ENCODE measurements around the gene SSC5D.

SSC5D gene

DNA sequence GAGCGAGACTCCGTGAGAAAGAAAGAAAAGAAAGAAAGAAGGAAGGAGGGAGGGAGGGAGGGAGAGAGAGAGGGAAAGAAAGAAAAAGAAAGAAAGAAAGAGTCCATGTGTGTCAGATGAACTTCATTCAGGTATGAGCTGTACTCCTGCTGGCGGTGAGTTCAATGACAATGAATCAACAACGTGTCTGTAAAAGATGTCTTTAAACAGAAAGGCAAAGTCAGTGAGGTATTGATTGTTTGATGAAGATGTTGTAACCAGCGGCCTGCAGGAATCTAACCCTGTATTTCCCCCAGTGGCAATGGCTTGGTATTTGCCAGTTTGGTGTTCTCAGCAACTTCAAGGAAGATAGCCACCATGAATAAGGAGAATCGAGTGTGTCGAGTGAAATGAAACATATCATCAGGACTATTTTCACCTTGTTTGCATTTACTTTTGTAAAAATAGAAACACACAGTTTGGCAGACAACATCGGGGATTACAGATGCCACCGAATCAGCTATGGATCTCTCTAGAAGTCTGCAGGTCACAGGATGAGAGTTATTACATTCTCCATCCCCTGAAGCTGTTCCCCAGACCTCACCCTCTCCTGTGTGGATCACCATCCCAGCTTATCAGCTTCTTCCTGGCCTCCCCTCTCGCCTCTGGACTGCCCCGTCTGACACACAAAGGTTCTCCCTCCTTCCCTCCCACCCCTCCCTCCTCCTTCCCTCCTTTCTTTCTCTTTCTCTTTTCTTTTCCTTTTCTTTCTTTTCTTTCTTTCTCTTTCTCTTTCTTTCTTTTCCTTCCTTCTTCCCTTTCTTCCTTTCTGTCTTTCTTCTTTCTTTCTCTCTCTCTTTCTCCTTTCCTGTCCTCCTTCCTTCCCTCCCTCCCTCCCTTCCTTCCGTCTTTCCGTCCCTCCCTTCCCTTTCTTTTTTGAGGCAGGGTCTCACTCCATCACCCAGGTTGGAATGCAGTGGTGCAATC is 65.3 kb downstream of the SSC5D start:
- Mint-ChIP-seq H3K4me3 (no peak overlapping the region), H3K9me3 (no peaks in the 10 kb centered on the region), H3K27ac (peak overlapping the region; percentile 9), H3K36me3 (no peaks in the 10 kb centered on the region), H3K4me1 (no peaks in the 10 kb centered on the region)
- ATAC-seq (no peak), DNase-seq (ENCODE audit: low spot score in 2 of 2) (no peak)

DNA sequence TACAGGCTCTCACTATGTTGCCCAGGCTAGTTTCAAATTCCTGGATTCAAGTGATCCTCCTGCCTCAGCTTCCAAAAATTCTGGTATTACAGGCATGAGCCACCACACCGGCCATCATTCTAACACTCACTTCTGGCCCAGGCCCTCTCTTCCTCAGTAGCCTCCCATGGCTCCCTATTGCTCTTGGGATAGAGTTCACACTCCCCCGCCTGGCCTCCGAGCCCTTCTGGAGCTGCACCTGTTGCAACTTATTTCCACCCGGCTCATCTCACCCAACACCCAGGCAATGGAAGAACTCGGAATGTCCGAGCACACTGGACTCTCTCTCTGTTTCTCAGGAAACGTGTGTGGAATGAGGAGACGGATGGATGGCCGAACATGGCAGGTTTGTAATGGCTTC is 66.1 kb downstream of the SSC5D start:
- DNase-seq (ENCODE audit: low spot score in 2 of 2) (no peak), ATAC-seq (no peak)
- Mint-ChIP-seq H3K9me3 (no peaks in the 10 kb centered on the region), H3K27ac (peak overlapping the region; percentile 9), H3K4me3 (no peak overlapping the region), H3K36me3 (no peaks in the 10 kb centered on the region), H3K4me1 (no peaks in the 10 kb centered on the region)

DNA sequence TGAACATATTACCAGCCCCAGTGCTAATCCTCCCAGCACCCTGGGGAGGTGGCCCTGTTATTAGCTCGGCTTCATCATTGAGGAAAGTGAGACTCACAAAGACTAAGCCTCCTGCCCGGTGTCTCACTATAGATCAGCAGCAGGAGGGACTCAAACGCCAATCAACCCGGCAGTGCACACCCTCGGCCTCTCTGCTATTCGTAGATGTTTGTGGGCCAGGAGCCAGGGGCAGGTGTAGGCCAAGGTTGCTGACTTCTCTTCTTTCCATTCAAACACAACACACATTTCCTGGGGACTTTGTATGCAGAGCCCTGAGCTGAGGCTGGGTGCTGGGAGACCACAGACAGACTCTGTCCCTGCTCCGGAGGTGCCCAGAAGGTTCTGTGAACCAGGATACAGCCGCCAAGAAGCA is 66.5 kb downstream of the SSC5D start:
- Mint-ChIP-seq H3K4me3 (no peak overlapping the region), H3K27ac (no peak overlapping the region), H3K4me1 (no peaks in the 10 kb centered on the region), H3K36me3 (no peaks in the 10 kb centered on the region), H3K9me3 (no peaks in the 10 kb centered on the region)
- no peak for ATAC-seq
- DNase-seq (ENCODE audit: low spot score in 2 of 2), result no peak

DNA sequence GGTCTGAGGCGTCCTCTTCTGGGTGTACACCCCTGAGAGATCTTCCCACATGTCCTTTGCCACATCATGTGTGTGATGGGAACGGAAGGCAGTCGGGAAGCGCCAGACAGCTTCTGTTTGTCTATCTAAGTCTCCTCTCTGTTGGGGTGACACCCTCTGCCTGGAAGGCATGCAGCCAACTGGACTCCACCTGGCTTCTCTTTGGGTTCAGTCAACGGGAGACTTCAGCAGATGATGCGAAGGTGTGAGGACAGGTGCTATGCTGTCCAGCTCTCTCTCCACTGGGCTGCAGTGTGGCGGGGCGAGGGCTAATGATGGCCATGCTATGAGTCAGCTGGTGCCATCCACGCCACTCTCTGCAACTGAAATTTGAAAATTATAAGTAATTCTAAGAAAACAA is 71.4 kb downstream of the SSC5D start:
- H3K4me1 Mint-ChIP-seq, result peaks cover 5% of the 10 kb centered on the region
- H3K36me3 Mint-ChIP-seq, result no peaks in the 10 kb centered on the region
- no peaks in the 10 kb centered on the region for H3K9me3 Mint-ChIP-seq
- DNase-seq (ENCODE audit: low spot score in 2 of 2), result no peak
- no peak overlapping the region for H3K27ac Mint-ChIP-seq
- no peak overlapping the region for H3K4me3 Mint-ChIP-seq
- no peak for ATAC-seq

DNA sequence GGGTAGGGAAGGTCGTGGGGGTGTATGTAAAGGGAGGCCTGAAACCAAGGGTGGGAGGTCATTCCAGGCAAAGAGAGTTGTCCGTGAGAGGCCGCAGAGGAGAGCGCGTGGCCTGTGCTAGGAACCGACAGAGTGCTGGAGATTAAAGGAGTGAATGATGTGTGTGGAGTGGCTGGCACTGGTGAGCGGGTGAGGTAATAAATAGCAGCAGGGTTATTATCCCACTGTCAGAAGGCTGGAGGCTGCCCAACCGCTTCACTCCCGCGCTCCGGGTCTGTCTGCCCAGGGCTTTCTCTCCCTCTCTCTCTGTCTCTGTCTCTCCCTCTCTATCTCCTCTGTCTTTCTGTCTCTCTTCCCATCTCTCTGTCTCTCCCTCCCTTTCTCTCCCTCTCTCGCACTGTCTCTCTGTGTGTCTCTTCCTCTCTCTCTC is 75.0 kb downstream of the SSC5D start:
- Mint-ChIP-seq H3K4me3 (no peak overlapping the region), H3K4me1 (peaks cover 5% of the 10 kb centered on the region), H3K27ac (no peak overlapping the region), H3K36me3 (no peaks in the 10 kb centered on the region), H3K9me3 (no peaks in the 10 kb centered on the region)
- DNase-seq (ENCODE audit: low spot score in 2 of 2) (no peak), ATAC-seq (no peak)

DNA sequence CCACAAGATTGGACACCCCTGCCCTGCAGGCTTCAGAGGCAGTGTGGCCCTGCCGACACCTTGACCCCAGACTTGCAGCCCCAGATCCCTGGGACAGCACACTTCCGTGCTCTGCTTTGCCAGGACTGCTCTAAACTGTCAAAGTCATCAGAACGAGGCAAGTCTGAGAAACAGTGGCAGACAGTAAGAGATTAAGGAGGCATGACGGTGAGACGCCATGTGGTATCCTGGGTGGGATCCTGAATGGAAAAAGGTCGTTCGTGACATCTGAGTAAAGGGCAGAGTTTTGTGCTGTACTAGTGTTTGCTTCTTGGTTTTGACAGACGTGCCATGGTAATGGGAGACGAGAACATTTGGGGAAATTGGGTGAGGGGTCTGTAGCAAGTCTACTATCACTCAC is 78.6 kb downstream of the SSC5D start:
- Mint-ChIP-seq H3K4me1 (no peaks in the 10 kb centered on the region), H3K27ac (no peak overlapping the region), H3K4me3 (no peak overlapping the region), H3K9me3 (no peaks in the 10 kb centered on the region), H3K36me3 (no peaks in the 10 kb centered on the region)
- no peak for DNase-seq (ENCODE audit: low spot score in 2 of 2)
- ATAC-seq, result no peak

DNA sequence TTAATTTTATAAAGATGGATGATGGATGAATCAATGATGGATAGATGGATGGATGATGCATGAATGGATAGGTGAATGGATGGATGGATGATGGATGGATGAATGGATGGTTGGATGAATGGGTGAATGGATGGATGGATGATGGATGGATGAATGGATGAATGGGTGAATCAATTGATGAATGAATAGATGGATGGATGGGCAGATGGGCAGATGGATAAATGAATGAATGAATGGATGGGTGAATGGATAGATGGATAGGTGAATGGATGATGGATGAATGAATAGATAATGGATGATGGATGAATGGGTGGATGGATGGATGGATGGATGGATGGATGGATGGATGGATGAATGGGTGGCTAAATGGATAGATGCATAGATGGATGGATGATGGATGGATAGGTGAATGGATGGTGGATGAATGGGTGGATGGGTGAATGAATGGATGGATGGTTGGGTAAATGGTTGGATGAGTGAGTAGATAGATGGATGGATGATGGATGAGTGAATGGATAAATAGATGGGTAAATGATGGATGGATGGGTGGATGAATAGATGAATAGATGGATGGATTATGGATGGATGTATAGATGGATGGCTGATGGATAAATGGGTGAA is 79.6 kb downstream of the SSC5D start:
- no peaks in the 10 kb centered on the region for H3K36me3 Mint-ChIP-seq
- no peak overlapping the region for H3K4me3 Mint-ChIP-seq
- DNase-seq (ENCODE audit: low spot score in 2 of 2), result no peak
- no peaks in the 10 kb centered on the region for H3K4me1 Mint-ChIP-seq
- no peaks in the 10 kb centered on the region for H3K9me3 Mint-ChIP-seq
- no peak for ATAC-seq
- no peak overlapping the region for H3K27ac Mint-ChIP-seq
